ENCODE measurements around the gene MAP4. TPM values are rescaled to one million over a fixed set of nuclear protein-coding genes. Genes with fewer than 3 reads are reported as not detected.
"Not testable (repeated sequence)": the region's sequence is repeated elsewhere in the genome, so short reads cannot be mapped to it uniquely, and the experiment has no call there.

The MAP4 gene, protein sequence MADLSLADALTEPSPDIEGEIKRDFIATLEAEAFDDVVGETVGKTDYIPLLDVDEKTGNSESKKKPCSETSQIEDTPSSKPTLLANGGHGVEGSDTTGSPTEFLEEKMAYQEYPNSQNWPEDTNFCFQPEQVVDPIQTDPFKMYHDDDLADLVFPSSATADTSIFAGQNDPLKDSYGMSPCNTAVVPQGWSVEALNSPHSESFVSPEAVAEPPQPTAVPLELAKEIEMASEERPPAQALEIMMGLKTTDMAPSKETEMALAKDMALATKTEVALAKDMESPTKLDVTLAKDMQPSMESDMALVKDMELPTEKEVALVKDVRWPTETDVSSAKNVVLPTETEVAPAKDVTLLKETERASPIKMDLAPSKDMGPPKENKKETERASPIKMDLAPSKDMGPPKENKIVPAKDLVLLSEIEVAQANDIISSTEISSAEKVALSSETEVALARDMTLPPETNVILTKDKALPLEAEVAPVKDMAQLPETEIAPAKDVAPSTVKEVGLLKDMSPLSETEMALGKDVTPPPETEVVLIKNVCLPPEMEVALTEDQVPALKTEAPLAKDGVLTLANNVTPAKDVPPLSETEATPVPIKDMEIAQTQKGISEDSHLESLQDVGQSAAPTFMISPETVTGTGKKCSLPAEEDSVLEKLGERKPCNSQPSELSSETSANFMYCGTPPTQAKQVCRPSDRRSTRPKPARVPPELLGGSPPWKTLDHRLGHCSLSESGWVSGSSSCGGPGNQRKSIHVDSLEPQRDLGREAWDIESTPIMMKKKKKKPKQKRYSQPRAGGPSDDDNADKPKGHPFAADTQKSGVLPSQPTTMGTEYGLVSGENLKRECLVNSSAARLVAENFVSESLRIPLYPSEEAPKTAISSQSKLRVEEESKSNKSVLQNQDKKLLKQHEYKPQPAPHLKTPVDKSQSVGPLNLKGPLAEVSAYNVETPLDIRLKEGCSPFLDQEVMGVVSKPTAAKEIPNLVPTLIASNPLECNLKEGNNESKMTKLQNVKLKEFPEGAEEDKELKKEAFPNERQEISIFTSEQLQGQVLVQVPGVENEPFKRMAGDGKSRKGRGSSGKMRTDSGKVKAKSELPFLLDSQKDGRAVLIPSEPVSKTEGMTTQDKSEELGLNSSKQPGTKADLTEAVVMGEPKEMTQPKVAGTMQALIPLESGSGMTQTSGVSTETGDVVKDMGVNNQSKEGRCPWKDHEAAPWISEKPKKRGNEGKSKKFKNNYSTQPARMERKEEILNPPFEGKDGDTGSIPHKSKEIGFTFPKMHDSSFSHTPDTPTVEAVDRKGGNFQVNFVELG (N-terminal part only)
- 107 TPM for total RNA-seq

- no peak for ATAC-seq
These were observed at the start of gene MAP4 for GRCh38 chr3:48016301-48016973. Gene MAP4, minus strand, starts transcription at chr3:48016416. Its CDS starts 17,556 bp downstream, at chr3:47998860.

GRCh38 chr3:48065035-48065434 is 48.8 kb upstream of the MAP4 start:
- no peak for ATAC-seq

DNA sequence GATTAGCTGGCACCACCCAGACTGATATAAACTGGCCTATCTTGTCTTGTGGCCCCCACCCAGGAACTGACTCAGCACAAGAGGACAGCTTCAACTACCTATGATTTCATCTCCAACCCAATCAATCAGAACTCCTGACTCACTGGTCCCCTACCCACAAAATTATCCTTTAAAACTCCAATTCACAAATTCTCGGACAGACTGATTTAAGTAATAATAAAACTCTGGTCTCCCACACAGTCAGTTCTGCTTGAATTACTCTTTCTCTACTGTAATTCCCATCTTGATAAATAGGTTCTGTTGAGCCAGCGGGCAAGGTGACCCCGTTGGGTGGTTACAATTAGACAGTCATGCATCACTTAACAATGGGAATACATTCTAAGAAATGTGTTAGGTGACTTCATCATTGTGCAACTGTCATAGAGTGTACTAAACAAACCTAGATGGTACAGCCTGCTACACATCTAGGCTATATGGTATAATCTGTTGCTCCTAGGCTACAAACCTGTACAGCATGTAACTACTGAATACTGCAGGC is 48.1 kb upstream of the MAP4 start:
- ATAC-seq = peak; percentile 58

GRCh38 chr3:48061586-48061985 is 45.4 kb upstream of the MAP4 start:
- ATAC-seq = not testable (repeated sequence)

DNA sequence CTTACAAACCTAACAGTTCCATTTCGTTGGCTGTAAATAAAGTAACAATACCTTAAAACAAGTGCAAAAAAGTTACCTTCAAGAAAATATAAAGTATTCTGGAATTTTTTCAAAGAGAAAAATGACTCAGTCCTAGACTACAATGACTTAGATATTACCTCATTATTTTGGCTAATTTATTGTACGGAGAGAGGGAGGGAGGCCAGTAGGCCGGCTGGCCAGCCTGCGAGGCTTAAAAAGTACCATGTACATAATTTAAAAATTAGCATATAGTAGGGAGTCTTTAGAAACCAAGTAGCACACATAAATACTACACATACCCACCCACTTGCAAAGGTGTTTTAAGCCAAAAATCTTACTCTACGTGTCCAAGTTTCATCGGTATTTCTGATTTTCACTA is 41.9 kb upstream of the MAP4 start:
- ATAC-seq = no peak

GRCh38 chr3:48057521-48057920 is 41.3 kb upstream of the MAP4 start:
- no peak for ATAC-seq

DNA sequence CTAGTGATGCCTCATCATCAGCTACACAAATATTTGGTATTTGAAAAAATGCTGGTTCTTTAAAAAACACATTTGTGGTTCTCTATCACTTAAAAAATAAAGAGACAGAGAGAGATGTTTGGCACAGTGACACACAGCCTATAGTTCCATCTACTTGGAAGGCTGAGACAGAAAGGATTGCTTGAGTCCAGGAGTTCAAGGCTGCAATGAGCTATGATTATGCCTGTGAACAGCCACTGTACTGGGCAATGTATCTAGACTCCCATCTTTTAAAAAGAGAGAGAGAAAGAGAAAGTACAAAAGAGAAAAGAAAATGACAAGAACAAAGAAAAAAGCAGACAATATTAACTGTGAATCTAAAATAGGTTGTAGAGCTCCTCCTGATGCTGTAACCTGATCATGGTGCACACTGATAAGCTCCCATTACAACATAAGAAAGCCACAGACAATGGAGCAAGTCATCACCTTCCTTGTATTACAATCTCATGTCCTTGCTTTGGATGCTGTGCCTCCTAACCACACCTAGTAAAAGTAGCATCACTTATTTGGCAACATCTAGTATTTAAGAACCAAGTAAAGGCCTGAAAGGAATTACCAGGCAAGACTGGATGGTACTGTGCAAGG is 31.7 kb upstream of the MAP4 start:
- ATAC-seq = no peak

- no peak for ATAC-seq
These were observed 26.0 kb upstream of the MAP4 start for GRCh38 chr3:48042071-48042760.

- ATAC-seq = no peak
These were observed 23.4 kb upstream of the MAP4 start for GRCh38 chr3:48039487-48040190.

- ATAC-seq = no peak
These were observed 22.8 kb upstream of the MAP4 start for GRCh38 chr3:48038971-48039481.

DNA sequence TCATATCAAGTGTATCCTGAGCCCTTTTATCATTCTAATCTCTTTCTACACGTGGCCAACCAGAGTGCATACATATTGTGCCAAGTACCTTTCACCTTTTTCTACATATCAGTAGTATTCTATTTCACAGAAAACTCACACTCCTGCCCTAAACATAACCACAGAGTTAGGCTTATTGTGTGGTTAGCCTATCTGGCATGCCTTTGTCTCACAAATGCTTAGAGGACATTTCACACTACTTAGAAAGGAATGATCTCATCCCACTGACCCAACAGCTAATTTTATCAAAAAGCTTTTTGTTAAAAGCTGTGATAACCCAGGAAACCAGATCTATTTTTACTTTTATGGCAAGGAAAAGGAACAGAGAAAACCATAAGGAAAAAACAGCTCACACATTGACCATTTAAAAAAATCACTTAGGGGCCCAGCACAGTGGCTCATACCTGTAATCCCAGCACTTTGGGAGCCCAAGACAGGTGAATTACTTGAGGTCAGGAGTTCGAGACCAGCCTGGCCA is 17.8 kb upstream of the MAP4 start:
- ATAC-seq = no peak

- no peak for ATAC-seq
These were observed 14.0 kb upstream of the MAP4 start for GRCh38 chr3:48030188-48030587.

DNA sequence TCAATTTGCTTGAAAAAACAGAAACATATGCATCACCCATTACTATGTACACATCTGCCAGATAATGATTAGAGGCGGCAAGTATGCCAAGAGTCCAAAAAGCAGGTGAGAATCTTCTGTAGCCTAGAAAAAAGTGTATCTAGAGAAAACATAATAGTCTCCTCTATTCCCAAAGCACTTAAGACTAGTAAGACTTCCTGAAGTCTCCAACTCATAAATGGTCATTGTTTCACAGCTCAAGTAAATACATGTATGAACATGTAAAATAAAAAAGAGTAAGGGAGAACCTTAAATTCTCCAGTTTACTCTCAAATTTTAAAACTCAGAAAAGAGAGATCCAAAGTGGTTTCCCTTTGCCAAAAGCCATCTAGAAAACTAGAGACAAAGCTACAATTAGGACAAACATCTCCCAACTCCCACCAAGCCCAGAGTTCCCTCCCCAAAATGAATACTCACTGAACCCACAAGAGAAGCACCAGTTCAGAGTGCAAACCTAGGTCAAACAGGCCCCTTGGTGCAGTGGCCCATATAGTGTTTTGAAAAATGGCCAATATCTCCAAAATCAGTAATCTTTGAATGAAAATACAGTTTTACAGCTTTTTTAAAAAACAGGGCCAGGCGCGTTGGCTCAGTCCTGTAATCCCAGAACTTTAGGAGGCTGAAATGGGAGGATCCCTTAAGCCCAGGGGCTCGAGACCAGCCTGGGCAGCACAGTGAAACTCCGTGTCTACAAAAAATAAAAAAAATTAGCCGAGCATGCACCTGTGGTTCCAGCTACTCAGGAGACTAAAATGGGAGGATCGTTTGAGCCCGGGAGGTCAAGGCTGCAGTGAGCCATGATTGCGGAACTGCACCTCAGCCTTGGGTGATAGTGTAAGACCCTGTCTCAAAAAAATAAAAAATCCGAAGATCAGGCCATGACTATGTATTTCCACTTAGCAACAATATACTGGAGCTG is 11.0 kb upstream of the MAP4 start:
- no peak for ATAC-seq

DNA sequence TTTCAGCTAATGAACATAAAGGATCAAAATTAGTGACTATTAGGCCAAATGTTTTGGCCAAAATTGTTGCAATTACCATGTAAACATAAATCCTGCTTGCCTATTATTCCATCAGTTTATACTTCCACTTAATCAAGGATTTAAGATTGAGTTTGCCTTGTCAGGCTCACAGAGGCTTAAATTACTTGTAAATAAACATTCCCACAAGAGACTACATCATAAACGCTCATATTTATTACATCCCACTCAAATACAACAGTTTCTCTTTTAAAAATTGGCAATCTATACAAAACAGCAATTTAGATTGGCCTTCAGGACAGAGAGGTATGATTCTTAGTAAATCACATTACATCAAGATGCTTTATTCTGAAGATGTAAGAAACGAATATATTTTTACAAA is 9.9 kb upstream of the MAP4 start:
- no peak for ATAC-seq

- no peak for ATAC-seq
These were observed 8.2 kb upstream of the MAP4 start for GRCh38 chr3:48024401-48024800.

GRCh38 chr3:48023377-48023776 is 7.2 kb upstream of the MAP4 start:
- no peak for ATAC-seq

DNA sequence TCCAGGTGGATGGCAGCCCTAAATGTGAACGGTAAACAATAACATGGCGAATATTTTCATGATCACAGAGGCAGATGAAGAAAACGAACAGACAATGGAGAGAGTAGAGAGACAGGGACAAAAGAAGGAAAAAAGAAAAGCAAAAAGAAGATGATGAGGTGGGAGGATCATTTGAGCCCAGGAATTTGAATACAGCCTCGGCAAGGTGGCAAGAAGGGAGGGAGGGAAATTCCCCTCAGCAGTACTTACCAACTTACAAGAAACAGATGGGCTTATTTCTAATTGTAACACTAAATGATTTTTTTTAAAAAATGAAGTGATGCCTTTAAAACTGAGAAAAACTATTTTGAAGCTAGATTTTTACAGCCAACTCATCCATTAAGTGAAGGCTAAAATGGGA is 6.0 kb upstream of the MAP4 start:
- no peak for ATAC-seq

- peak; percentile 55 for ATAC-seq
These were observed 2.6 kb upstream of the MAP4 start for GRCh38 chr3:48018841-48019240.

Measured in esophagus mucosa (tissue), 1 donor.